WTC11 (cell line): ENCODE data around the gene CHST11.

ENCODE experiments used
- CBFB ChIP-seq: sonication (generic); formaldehyde crosslinking; IDR thresholded peaks from 2 replicates; pipeline ENCODE4 v1.8.1; 2022; ENCODE audit warnings: mild to moderate bottlenecking, low read depth, missing genetic modification reagents
- CREM ChIP-seq: sonication (generic); formaldehyde crosslinking; IDR thresholded peaks from 2 replicates; pipeline ENCODE4 v1.8.1; 2022; ENCODE audit warnings: mild to moderate bottlenecking, missing genetic modification reagents, moderate library complexity
- EMX1 ChIP-seq: fragments of 250-450 bp; sonication (Bioruptor Pico); IDR thresholded peaks from 2 replicates; pipeline ENCODE4 v1.8.0; 2021; ENCODE audit warnings: mild to moderate bottlenecking
- JUN ChIP-seq: sonication (generic); formaldehyde crosslinking; IDR thresholded peaks from 2 replicates; pipeline ENCODE4 v1.8.0; 2023; ENCODE audit warnings: mild to moderate bottlenecking, missing genetic modification reagents
- NFE2L1 ChIP-seq: sonication (generic); formaldehyde crosslinking; IDR thresholded peaks from 2 replicates; pipeline ENCODE4 v1.8.1; 2023; ENCODE audit warnings: missing genetic modification reagents
- NR2C2 ChIP-seq: sonication (generic); formaldehyde crosslinking; IDR thresholded peaks from 2 replicates; pipeline ENCODE4 v1.8.0; 2022; ENCODE audit warnings: mild to moderate bottlenecking, missing genetic modification reagents
- SP1 ChIP-seq: sonication (generic); formaldehyde crosslinking; conservative IDR thresholded peaks from 2 replicates; pipeline ENCODE4 v1.8.1; 2022; ENCODE audit warnings: missing genetic modification reagents
- TCF7 ChIP-seq: sonication (generic); formaldehyde crosslinking; IDR thresholded peaks from 2 replicates; pipeline ENCODE4 v1.8.0; 2022; ENCODE audit warnings: mild to moderate bottlenecking, low read depth, missing genetic modification reagents, moderate library complexity
- TEAD1 ChIP-seq: sonication (generic); formaldehyde crosslinking; IDR thresholded peaks from 2 replicates; pipeline ENCODE4 v1.8.0; 2022; ENCODE audit warnings: mild to moderate bottlenecking, missing genetic modification reagents
- TF ChIP-seq, protein P1 (sequence below): fragments of 200-600 bp; IDR thresholded peaks from 2 replicates; pipeline ENCODE4 v1.8.0; 2022; ENCODE audit warnings: antibody characterized with exemption
- TF ChIP-seq, protein P2 (sequence below): sonication (generic); formaldehyde crosslinking; IDR thresholded peaks from 2 replicates; pipeline ENCODE4 v1.8.0; 2022; ENCODE audit warnings: mild to moderate bottlenecking, missing genetic modification reagents
- TF ChIP-seq, protein P3 (sequence below): sonication (generic); formaldehyde crosslinking; IDR thresholded peaks from 2 replicates; pipeline ENCODE4 v1.8.1; 2022; ENCODE audit warnings: low read depth, missing genetic modification reagents, borderline replicate concordance

DNA sequence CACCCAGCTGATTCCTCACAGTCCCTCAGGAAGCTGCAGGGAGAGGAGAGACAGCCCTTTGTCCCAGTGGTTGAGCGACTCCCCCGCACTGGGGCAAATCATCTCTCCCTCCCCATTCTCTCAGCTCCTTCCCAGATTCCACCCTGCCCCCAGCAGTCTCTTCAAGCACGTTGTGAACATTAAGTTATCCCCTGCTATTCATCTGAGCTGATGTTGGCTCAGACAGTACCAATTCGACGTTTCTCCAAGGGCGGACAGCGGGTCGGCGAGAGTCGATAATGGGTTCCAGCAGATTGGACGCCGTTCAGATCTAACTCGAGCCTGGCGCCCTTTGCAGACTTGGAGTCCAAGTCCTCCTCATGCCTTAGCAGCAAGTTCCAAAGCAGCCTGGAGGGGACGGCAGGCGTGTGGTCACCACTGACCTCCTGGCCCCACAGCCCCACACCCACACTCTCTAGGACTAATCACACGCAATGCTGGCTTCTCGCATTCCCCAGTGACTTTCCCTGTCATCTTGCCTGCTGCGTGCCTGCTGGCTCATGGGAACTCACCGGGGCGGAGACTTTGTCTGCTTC is 245.9 kb downstream of the CHST11 start:
- TF ChIP-seq, protein P1, sequence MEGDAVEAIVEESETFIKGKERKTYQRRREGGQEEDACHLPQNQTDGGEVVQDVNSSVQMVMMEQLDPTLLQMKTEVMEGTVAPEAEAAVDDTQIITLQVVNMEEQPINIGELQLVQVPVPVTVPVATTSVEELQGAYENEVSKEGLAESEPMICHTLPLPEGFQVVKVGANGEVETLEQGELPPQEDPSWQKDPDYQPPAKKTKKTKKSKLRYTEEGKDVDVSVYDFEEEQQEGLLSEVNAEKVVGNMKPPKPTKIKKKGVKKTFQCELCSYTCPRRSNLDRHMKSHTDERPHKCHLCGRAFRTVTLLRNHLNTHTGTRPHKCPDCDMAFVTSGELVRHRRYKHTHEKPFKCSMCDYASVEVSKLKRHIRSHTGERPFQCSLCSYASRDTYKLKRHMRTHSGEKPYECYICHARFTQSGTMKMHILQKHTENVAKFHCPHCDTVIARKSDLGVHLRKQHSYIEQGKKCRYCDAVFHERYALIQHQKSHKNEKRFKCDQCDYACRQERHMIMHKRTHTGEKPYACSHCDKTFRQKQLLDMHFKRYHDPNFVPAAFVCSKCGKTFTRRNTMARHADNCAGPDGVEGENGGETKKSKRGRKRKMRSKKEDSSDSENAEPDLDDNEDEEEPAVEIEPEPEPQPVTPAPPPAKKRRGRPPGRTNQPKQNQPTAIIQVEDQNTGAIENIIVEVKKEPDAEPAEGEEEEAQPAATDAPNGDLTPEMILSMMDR: no peak
- TF ChIP-seq TCF7 (CRISPR knock-in tag): no peak
- no peak for TF ChIP-seq NR2C2 (CRISPR knock-in tag)
- TF ChIP-seq, protein P2, sequence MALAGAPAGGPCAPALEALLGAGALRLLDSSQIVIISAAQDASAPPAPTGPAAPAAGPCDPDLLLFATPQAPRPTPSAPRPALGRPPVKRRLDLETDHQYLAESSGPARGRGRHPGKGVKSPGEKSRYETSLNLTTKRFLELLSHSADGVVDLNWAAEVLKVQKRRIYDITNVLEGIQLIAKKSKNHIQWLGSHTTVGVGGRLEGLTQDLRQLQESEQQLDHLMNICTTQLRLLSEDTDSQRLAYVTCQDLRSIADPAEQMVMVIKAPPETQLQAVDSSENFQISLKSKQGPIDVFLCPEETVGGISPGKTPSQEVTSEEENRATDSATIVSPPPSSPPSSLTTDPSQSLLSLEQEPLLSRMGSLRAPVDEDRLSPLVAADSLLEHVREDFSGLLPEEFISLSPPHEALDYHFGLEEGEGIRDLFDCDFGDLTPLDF (CRISPR knock-in tag): no peak
- no peak for TF ChIP-seq CREM (CRISPR knock-in tag)
- no peak for TF ChIP-seq CBFB (CRISPR knock-in tag)
- TF ChIP-seq TEAD1 (CRISPR knock-in tag): no peak
- no peak for TF ChIP-seq JUN
- TF ChIP-seq, protein P3, sequence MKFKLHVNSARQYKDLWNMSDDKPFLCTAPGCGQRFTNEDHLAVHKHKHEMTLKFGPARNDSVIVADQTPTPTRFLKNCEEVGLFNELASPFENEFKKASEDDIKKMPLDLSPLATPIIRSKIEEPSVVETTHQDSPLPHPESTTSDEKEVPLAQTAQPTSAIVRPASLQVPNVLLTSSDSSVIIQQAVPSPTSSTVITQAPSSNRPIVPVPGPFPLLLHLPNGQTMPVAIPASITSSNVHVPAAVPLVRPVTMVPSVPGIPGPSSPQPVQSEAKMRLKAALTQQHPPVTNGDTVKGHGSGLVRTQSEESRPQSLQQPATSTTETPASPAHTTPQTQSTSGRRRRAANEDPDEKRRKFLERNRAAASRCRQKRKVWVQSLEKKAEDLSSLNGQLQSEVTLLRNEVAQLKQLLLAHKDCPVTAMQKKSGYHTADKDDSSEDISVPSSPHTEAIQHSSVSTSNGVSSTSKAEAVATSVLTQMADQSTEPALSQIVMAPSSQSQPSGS (CRISPR knock-in tag): no peak
- no peak for TF ChIP-seq EMX1 (CRISPR knock-in tag)
- no peak for TF ChIP-seq SP1
- no peak for TF ChIP-seq NFE2L1 (CRISPR knock-in tag)
